ENCODE measurements around the gene KCTD6.

KCTD6 gene

GRCh38 chr3:58508437-58508836 lies 16.5 kb downstream of the KCTD6 start:
- H3K9me3 ChIP-seq (ENCODE audit: control insufficient read depth, insufficient read depth, low read depth, low read length) = no peaks in the 10 kb centered on the region
- H3K9ac ChIP-seq (ENCODE audit: low read length) = no peak overlapping the region
- no peaks in the 10 kb centered on the region for H3K27me3 ChIP-seq (ENCODE audit: control insufficient read depth, insufficient read depth, low read length)
- no peak overlapping the region for H3K4me3 ChIP-seq (ENCODE audit: low read depth, low read length)
- H3K27ac ChIP-seq (ENCODE audit: low read depth, low read length) = no peak overlapping the region
- H3K4me1 ChIP-seq (ENCODE audit: control insufficient read depth, insufficient read depth, low read length) = no peaks in the 10 kb centered on the region; the same call in 1 of the 2 replicates
- peaks cover 4% of the 10 kb centered on the region; the same call in 1 of the 2 replicates for H3K36me3 ChIP-seq (ENCODE audit: control insufficient read depth, insufficient read depth, low read length)

- Histone ChIP-seq H3K4me1 (ENCODE audit: control insufficient read depth, insufficient read depth, low read length) (peaks cover 8% of the 10 kb centered on the region), H3K9me3 (ENCODE audit: control insufficient read depth, insufficient read depth, low read depth, low read length) (no peaks in the 10 kb centered on the region), H3K27ac (ENCODE audit: low read depth, low read length) (no peak overlapping the region), H3K36me3 (ENCODE audit: control insufficient read depth, insufficient read depth, low read length) (no peaks in the 10 kb centered on the region), H3K4me3 (ENCODE audit: low read depth, low read length) (no peak overlapping the region), H3K27me3 (ENCODE audit: control insufficient read depth, insufficient read depth, low read length) (no peaks in the 10 kb centered on the region), H3K9ac (ENCODE audit: low read length) (no peak overlapping the region)
Measured at GRCh38 chr3:58514405-58514804, 22.5 kb downstream of the KCTD6 start.

GRCh38 chr3:58518291-58518789 lies 26.4 kb downstream of the KCTD6 start:
- Histone ChIP-seq H3K4me3 (ENCODE audit: low read depth, low read length) (no peak overlapping the region), H3K4me1 (ENCODE audit: control insufficient read depth, insufficient read depth, low read length) (peaks cover 41% of the 10 kb centered on the region), H3K36me3 (ENCODE audit: control insufficient read depth, insufficient read depth, low read length) (no peaks in the 10 kb centered on the region), H3K27me3 (ENCODE audit: control insufficient read depth, insufficient read depth, low read length) (no peaks in the 10 kb centered on the region), H3K9ac (ENCODE audit: low read length) (no peak overlapping the region), H3K9me3 (ENCODE audit: control insufficient read depth, insufficient read depth, low read depth, low read length) (no peaks in the 10 kb centered on the region), H3K27ac (ENCODE audit: low read depth, low read length) (no peak overlapping the region)

GRCh38 chr3:58519668-58520402 lies 27.9 kb downstream of the KCTD6 start:
- H3K27me3 ChIP-seq (ENCODE audit: control insufficient read depth, insufficient read depth, low read length) = no peaks in the 10 kb centered on the region
- H3K9ac ChIP-seq (ENCODE audit: low read length) = no peak overlapping the region
- peaks cover 47% of the 10 kb centered on the region for H3K4me1 ChIP-seq (ENCODE audit: control insufficient read depth, insufficient read depth, low read length)
- no peak overlapping the region for H3K27ac ChIP-seq (ENCODE audit: low read depth, low read length)
- no peaks in the 10 kb centered on the region for H3K9me3 ChIP-seq (ENCODE audit: control insufficient read depth, insufficient read depth, low read depth, low read length)
- H3K36me3 ChIP-seq (ENCODE audit: control insufficient read depth, insufficient read depth, low read length) = no peaks in the 10 kb centered on the region
- H3K4me3 ChIP-seq (ENCODE audit: low read depth, low read length) = no peak overlapping the region

GRCh38 chr3:58520403-58521335 lies 28.8 kb downstream of the KCTD6 start:
- Histone ChIP-seq H3K4me1 (ENCODE audit: control insufficient read depth, insufficient read depth, low read length) (peaks cover 47% of the 10 kb centered on the region), H3K9me3 (ENCODE audit: control insufficient read depth, insufficient read depth, low read depth, low read length) (no peaks in the 10 kb centered on the region), H3K9ac (ENCODE audit: low read length) (no peak overlapping the region), H3K36me3 (ENCODE audit: control insufficient read depth, insufficient read depth, low read length) (no peaks in the 10 kb centered on the region), H3K27me3 (ENCODE audit: control insufficient read depth, insufficient read depth, low read length) (no peaks in the 10 kb centered on the region), H3K4me3 (ENCODE audit: low read depth, low read length) (no peak overlapping the region), H3K27ac (ENCODE audit: low read depth, low read length) (no peak overlapping the region)

- no peak overlapping the region for H3K4me3 ChIP-seq (ENCODE audit: low read depth, low read length)
- peaks cover 52% of the 10 kb centered on the region for H3K4me1 ChIP-seq (ENCODE audit: control insufficient read depth, insufficient read depth, low read length)
- H3K27ac ChIP-seq (ENCODE audit: low read depth, low read length) = no peak overlapping the region
- H3K36me3 ChIP-seq (ENCODE audit: control insufficient read depth, insufficient read depth, low read length) = no peaks in the 10 kb centered on the region
- H3K27me3 ChIP-seq (ENCODE audit: control insufficient read depth, insufficient read depth, low read length) = no peaks in the 10 kb centered on the region
- no peaks in the 10 kb centered on the region for H3K9me3 ChIP-seq (ENCODE audit: control insufficient read depth, insufficient read depth, low read depth, low read length)
- no peak overlapping the region for H3K9ac ChIP-seq (ENCODE audit: low read length)
Measured at GRCh38 chr3:58521336-58521670, 29.4 kb downstream of the KCTD6 start.

GRCh38 chr3:58521917-58522631 lies 30.2 kb downstream of the KCTD6 start:
- Histone ChIP-seq H3K9me3 (ENCODE audit: control insufficient read depth, insufficient read depth, low read depth, low read length) (no peaks in the 10 kb centered on the region), H3K9ac (ENCODE audit: low read length) (no peak overlapping the region)

GRCh38 chr3:58522759-58523425 lies 31.0 kb downstream of the KCTD6 start:
- Histone ChIP-seq H3K36me3 (ENCODE audit: control insufficient read depth, insufficient read depth, low read length) (no peaks in the 10 kb centered on the region), H3K9me3 (ENCODE audit: control insufficient read depth, insufficient read depth, low read depth, low read length) (no peaks in the 10 kb centered on the region), H3K27me3 (ENCODE audit: control insufficient read depth, insufficient read depth, low read length) (no peaks in the 10 kb centered on the region), H3K4me3 (ENCODE audit: low read depth, low read length) (no peak overlapping the region), H3K4me1 (ENCODE audit: control insufficient read depth, insufficient read depth, low read length) (peaks cover 56% of the 10 kb centered on the region), H3K27ac (ENCODE audit: low read depth, low read length) (no peak overlapping the region), H3K9ac (ENCODE audit: low read length) (no peak overlapping the region)

More at GRCh38 chr3:58521917-58522631, 30.2 kb downstream of the KCTD6 start:
- Histone ChIP-seq H3K4me3 (ENCODE audit: low read depth, low read length) (no peak overlapping the region), H3K27me3 (ENCODE audit: control insufficient read depth, insufficient read depth, low read length) (no peaks in the 10 kb centered on the region), H3K36me3 (ENCODE audit: control insufficient read depth, insufficient read depth, low read length) (no peaks in the 10 kb centered on the region), H3K27ac (ENCODE audit: low read depth, low read length) (no peak overlapping the region), H3K4me1 (ENCODE audit: control insufficient read depth, insufficient read depth, low read length) (peaks cover 56% of the 10 kb centered on the region)

GRCh38 chr3:58524326-58524888 lies 32.5 kb downstream of the KCTD6 start:
- Histone ChIP-seq H3K9ac (ENCODE audit: low read length) (no peak overlapping the region), H3K36me3 (ENCODE audit: control insufficient read depth, insufficient read depth, low read length) (no peaks in the 10 kb centered on the region), H3K27ac (ENCODE audit: low read depth, low read length) (no peak overlapping the region), H3K4me1 (ENCODE audit: control insufficient read depth, insufficient read depth, low read length) (peaks cover 50% of the 10 kb centered on the region), H3K27me3 (ENCODE audit: control insufficient read depth, insufficient read depth, low read length) (no peaks in the 10 kb centered on the region), H3K4me3 (ENCODE audit: low read depth, low read length) (no peak overlapping the region), H3K9me3 (ENCODE audit: control insufficient read depth, insufficient read depth, low read depth, low read length) (no peaks in the 10 kb centered on the region)

- Histone ChIP-seq H3K27ac (ENCODE audit: low read depth, low read length) (no peak overlapping the region), H3K4me1 (ENCODE audit: control insufficient read depth, insufficient read depth, low read length) (peaks cover 37% of the 10 kb centered on the region), H3K9me3 (ENCODE audit: control insufficient read depth, insufficient read depth, low read depth, low read length) (no peaks in the 10 kb centered on the region), H3K36me3 (ENCODE audit: control insufficient read depth, insufficient read depth, low read length) (no peaks in the 10 kb centered on the region), H3K4me3 (ENCODE audit: low read depth, low read length) (peak overlapping the region; percentile 3; the same call in 1 of the 2 replicates), H3K9ac (ENCODE audit: low read length) (peak overlapping the region; percentile 7), H3K27me3 (ENCODE audit: control insufficient read depth, insufficient read depth, low read length) (no peaks in the 10 kb centered on the region)
Measured at GRCh38 chr3:58526515-58526957, 34.6 kb downstream of the KCTD6 start.
